Lower lobe of right lung (tissue), 2 donors: ENCODE measurements around the gene GARIN5A. TPM values are rescaled to one million over a fixed set of nuclear protein-coding genes. Genes with fewer than 3 reads are reported as not detected.

Experiments used
- ATAC-seq, 2 donors: fragments of 200-7000 bp; cut with Tn5 transposase; one replicate each; pipeline ENCODE4 v1.9.1; 2020 to 2022; ENCODE audit warnings: mild to moderate bottlenecking in 2 of 2, moderate library complexity in 2 of 2
- DNase-seq: peaks from one replicate; pipeline ENCODE4 v3.0.0-alpha.2; 2020
- H3K27ac ChIP-seq: fragments of 200-600 bp; one replicate; pipeline ENCODE4 v1.8.0; 2022
- H3K27me3 ChIP-seq: fragments of 200-600 bp; one replicate; pipeline ENCODE4 v1.8.0; 2022; ENCODE audit warnings: low read depth
- H3K36me3 ChIP-seq: fragments of 200-600 bp; one replicate; pipeline ENCODE4 v1.8.0; 2022; ENCODE audit warnings: mild to moderate bottlenecking
- H3K4me1 ChIP-seq: fragments of 200-600 bp; one replicate; pipeline ENCODE4 v1.8.0; 2022
- H3K4me3 ChIP-seq: fragments of 200-600 bp; one replicate; pipeline ENCODE4 v1.8.0; 2022; ENCODE audit warnings: mild to moderate bottlenecking
- H3K9me3 ChIP-seq: fragments of 200-600 bp; one replicate; pipeline ENCODE4 v1.8.0; 2022
- intact Hi-C: fragments of 100-400 bp; cut with DNase I; formaldehyde crosslinking; loops from one replicate; pipeline ENCODE4 v1.11.0; 2022
- total RNA-seq: library from RNA; stranded (reverse); fragmentation: NEBNext Ultra II Directional; extraction: Animal tissue kit (Norgen Biotek cat#: 25700); gene quantifications from one replicate; pipeline ENCODE4 v1.2.1, GENCODE V29; 2021
- TF ChIP-seq, protein P1 (sequence below): fragments of 200-600 bp; IDR thresholded peaks from one replicate; pipeline ENCODE4 v1.8.0; 2022; ENCODE audit warnings: antibody characterized with exemption, mild to moderate bottlenecking
- donor health status: DM: no; HTN: yes; CAD: no; lungs with severe emphysema.

Gene GARIN5A
- total RNA-seq, 1 donor from 2014 or later = 2.2 TPM

GRCh38 chr19:50498219-50499056 is 21.8 kb upstream of the GARIN5A start:
- TF ChIP-seq, protein P1, sequence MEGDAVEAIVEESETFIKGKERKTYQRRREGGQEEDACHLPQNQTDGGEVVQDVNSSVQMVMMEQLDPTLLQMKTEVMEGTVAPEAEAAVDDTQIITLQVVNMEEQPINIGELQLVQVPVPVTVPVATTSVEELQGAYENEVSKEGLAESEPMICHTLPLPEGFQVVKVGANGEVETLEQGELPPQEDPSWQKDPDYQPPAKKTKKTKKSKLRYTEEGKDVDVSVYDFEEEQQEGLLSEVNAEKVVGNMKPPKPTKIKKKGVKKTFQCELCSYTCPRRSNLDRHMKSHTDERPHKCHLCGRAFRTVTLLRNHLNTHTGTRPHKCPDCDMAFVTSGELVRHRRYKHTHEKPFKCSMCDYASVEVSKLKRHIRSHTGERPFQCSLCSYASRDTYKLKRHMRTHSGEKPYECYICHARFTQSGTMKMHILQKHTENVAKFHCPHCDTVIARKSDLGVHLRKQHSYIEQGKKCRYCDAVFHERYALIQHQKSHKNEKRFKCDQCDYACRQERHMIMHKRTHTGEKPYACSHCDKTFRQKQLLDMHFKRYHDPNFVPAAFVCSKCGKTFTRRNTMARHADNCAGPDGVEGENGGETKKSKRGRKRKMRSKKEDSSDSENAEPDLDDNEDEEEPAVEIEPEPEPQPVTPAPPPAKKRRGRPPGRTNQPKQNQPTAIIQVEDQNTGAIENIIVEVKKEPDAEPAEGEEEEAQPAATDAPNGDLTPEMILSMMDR = no peak
- ATAC-seq = no peak
- Histone ChIP-seq H3K27me3 (no peaks in the 10 kb centered on the region), H3K27ac (no peak overlapping the region), H3K4me1 (no peaks in the 10 kb centered on the region), H3K36me3 (no peaks in the 10 kb centered on the region), H3K9me3 (no peaks in the 10 kb centered on the region), H3K4me3 (no peak overlapping the region)
- no peak for DNase-seq
- intact Hi-C loops = no loop called here

GRCh38 chr19:50497022-50497405 is 20.4 kb upstream of the GARIN5A start:
- DNase-seq = peak; percentile 14
- no peaks in the 10 kb centered on the region for H3K36me3 ChIP-seq
- H3K27ac ChIP-seq = no peak overlapping the region
- no peaks in the 10 kb centered on the region for H3K9me3 ChIP-seq
- TF ChIP-seq, protein P1 = no peak
- H3K27me3 ChIP-seq = no peaks in the 10 kb centered on the region
- H3K4me3 ChIP-seq = no peak overlapping the region
- intact Hi-C loops = no loop called here
- no peaks in the 10 kb centered on the region for H3K4me1 ChIP-seq
- ATAC-seq = no peak

DNA sequence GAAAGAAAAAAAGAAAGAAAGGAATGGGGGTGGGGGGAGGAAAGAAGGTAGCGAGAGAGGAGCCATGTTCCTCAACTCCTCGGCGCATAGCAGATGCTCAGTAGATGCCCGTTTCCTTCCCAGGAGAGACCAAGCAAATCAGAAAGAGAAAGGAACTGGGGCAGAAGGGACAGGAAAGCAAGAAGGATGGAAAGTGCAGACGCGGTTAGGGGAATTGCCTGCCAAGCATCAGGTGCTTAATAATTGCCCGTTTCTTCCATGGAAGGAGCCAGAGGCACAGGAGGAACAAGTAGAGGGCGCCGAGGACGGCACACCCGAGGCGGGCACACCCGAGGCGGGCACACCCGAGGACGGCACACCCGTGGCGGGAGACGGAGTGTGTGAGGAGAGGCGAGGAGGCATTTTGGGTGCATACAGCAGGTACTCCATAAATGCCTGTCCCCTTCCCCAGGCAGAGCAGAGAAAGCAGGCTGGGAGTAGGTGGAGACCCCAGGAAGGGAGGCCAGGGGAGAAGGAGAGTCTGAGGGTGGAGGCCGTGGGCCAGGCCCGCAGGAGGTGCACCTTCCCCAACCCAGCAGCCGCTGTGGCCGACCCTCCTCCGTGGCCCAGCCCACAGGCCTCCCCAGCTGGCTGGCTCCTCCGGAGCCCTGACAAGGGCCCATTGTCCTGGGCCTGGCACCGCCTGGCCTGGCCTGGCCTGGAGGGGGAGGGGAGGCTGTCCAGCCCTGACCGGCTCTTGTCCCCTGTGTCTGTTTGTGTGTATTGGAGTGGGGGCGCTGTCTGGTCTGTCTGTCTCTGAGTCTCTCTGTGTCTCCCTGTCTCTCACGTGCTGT is 19.8 kb upstream of the GARIN5A start:
- intact Hi-C loops = no loop called here
- Histone ChIP-seq H3K27me3 (no peaks in the 10 kb centered on the region), H3K36me3 (no peaks in the 10 kb centered on the region), H3K27ac (no peak overlapping the region), H3K9me3 (no peaks in the 10 kb centered on the region), H3K4me3 (no peak overlapping the region), H3K4me1 (no peaks in the 10 kb centered on the region)
- DNase-seq = peak; percentile 36
- no peak for ATAC-seq
- TF ChIP-seq, protein P1 = no peak

GRCh38 chr19:50495020-50495531 is 18.4 kb upstream of the GARIN5A start:
- DNase-seq (no peak), ATAC-seq (no peak)
- no peak overlapping the region for H3K4me3 ChIP-seq
- no peaks in the 10 kb centered on the region for H3K4me1 ChIP-seq
- intact Hi-C loops = no loop called here
- no peaks in the 10 kb centered on the region for H3K9me3 ChIP-seq
- no peaks in the 10 kb centered on the region for H3K36me3 ChIP-seq
- H3K27me3 ChIP-seq = no peaks in the 10 kb centered on the region
- TF ChIP-seq, protein P1 = no peak
- no peak overlapping the region for H3K27ac ChIP-seq

GRCh38 chr19:50494186-50495019 is 17.8 kb upstream of the GARIN5A start:
- DNase-seq = no peak
- Histone ChIP-seq H3K27me3 (no peaks in the 10 kb centered on the region), H3K27ac (no peak overlapping the region), H3K4me1 (no peaks in the 10 kb centered on the region), H3K4me3 (no peak overlapping the region), H3K36me3 (no peaks in the 10 kb centered on the region), H3K9me3 (no peaks in the 10 kb centered on the region)
- intact Hi-C loops = no loop called here
- ATAC-seq = no peak
- TF ChIP-seq, protein P1 = no peak
